Stimulated activated CD4-positive, alpha-beta T cell treated with anti-CD3 and anti-CD28 coated beads, TNF-alpha, amount 100 ng/mL, for 1 hour (primary cell): Measurements from ENCODE around the gene GAS2L3.
"Not testable (repeated sequence)": the region's sequence is repeated elsewhere in the genome, so short reads cannot be mapped to it uniquely, and the experiment has no call there.

ENCODE experiments used
- DNase-seq, 3 donors: peaks; one replicate each; pipeline ENCODE4 v3.0.0-alpha.2; 2020; ENCODE audit warnings: low read depth in 3 of 3, low spot score in 1 of 3

The GAS2L3 gene

DNA sequence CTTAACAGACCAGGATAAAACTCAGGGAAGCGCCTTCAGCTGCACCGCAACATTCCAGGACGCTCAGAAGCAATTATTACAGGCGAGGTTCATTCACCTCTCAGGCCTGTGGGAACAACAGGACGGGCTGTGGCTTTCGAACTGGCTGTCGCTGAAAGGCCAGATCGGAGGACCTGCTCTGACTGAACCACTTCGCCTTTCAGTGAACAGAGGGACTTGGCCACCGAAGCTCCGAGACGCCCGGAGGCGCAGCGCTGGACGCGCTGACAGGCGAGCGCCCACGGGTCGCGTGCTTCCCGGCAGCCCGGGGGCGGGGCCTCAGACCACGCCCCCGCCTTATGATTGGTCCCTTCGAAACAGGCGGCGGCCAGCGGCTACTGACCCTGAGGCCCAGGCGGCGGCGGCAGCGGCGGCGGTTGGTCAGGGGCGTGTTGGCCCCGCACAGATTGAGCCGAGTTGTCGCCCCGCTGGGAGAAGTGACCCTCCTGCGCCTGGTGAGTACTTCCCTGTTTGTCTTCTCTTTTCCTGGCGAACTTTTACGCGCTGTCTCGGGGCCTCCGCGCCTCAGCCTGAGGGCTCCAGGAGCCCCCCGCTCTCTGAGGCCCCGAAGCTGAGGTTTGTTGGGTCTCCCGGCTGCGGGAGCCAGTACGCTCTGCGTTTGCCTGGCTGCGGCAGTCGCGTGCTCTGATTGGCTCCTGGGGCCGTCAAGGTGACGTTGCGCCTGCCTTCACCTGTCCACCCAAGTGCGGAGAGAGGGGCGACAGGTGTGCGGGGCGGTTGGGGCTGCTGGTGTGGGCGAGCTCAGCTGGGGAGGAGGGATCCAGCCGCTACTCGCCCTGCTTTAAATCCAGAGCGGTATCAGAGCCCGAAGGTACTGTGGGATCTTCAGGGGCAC is at the start of gene GAS2L3:
TSS of gene GAS2L3 (plus strand) at position 393 of the 895 bp plus-strand sequence. CDS start 21,221 bp downstream, outside the sequence.
- DNase-seq: peak in 1 of 3 donors; percentile 38

DNA sequence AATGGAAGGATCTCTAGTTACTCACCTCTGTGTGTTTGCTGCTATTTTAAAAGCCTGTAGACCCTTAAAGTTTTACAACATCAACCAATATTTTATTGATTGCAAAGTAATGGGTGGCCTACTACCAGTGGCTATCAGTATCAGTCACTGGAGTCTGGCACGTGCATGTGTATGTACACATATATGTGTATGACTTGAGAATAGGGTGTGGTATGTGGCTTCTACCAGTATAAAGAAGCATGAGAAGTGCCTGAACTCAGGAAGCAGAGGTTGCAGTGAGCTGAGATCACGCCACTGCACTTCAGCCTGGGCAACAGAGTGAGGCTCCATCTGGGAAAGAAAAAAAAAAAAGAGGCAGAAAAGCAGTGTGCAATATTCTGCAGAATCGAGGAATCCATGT is 45.5 kb upstream of the GAS2L3 start:
- DNase-seq: no peak

DNA sequence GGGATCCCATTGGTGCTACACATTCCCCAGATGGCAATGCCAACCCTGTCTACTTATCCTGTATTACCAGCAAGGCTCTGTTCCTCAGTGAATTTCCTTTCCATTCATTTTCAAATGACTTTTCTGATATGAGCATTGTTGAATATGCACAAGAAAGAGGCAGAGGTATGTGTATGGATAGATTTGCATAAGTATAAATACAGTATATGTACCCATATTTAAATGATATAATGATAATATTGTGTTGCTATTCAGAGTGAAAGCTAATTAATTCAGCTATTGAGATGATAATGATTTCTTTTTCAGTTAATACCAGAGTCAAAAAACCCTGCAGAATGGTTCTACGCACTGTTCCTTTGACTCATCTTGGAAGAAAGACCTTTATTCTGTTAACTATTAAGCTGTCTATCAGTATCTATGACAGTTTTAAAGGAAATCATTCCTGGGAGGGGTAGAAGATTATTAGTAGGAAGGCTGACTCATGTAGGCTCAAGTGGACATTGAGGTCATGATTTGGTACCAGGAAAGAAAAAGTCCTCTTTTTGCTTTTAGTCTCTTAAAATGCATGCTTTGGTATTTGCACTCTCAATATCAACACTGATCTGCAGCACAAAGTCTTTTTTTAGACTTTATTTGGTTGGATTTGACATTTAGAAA is 44.9 kb upstream of the GAS2L3 start:
- no peak for DNase-seq

DNA sequence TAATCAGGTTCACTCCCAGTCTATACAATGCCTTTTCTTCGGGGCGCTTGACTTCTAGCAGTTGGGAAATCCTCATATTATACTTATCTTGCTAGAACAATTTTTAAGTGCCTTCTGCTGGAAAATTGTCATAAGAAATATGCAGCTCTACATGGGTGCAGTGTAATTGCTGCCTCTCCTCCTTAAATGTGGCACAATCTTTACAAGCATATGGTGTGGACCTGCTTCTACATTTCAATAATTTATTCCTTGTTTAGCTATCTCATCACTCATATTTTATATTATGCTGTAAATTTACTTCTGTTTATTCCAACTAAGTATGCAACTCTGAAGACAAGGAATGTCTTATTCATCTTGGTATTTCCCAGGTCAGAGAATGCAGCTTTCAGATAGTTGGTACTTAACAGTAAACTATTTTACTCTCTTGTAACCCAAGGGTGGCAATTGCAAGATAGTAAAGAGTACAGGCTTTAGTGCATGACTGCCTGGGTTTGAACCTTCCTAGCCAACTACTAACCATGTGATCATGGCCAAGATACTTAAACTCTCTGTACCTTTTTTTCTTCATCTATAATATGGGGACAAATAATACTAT is 43.6 kb upstream of the GAS2L3 start:
- DNase-seq: no peak

DNA sequence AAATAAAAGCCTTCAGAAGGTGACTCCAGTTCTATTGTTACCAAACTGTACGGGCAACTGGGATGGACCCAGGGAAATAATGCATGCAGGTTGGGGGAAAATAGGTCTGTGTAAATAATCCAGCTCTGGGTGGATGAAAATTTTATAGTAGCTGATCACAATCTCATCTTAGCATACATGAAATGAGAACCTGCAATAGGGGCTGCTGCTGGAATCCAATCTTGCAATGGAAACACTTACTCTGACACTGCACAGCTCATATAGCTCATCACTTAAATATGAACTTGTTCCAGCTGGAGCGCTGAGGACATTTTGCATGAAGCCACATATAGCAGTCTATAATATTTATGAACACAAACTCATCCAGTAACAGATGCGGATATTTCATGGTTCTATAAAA is 40.1 kb upstream of the GAS2L3 start:
- no peak for DNase-seq

DNA sequence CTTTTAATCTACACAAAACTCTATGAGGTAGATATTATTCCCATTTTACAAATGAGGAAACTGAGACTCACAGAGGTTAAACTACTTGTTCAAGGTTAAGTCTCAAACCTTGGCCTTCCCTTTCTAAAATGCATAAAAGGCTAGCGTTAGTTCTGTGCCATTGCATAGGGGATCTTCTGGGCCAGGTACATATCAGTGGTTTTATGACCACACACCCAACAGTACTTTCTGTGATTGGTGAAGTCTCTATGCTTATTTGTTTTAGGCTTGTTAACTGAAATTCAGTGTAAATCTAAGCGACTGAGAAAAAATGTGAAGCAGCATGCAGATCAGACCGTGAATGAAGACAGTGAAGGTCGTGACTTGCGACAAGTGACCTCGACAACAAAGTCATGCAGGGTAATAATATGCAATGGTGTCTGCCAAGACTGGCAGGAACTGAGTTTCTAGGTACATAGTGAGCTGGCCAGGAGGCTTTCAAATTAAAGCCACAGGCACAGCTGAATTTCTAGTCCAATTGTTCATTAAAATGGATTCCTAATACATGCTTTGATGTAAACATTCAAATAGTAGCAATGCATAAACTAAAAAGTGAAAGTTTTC is 38.8 kb upstream of the GAS2L3 start:
- DNase-seq: no peak

DNA sequence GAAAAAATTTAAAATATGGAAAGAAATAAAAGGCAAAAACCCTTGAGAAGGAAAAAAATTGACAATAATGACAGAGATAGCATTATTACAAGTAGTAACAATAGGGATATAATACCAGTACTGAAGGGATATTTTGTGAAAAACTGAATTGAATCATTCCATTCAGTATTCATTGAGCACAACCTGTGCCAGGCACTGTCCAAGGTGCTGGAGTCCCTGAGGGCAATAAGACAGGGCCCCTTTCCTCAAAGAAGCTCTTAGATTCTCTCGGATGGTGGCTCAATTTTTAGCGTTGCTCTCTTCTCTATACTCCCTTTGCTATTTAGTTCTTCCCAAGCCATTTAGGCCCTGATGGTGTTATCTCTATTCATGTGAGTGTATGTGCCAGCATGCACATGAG is 34.3 kb upstream of the GAS2L3 start:
- DNase-seq: no peak

DNA sequence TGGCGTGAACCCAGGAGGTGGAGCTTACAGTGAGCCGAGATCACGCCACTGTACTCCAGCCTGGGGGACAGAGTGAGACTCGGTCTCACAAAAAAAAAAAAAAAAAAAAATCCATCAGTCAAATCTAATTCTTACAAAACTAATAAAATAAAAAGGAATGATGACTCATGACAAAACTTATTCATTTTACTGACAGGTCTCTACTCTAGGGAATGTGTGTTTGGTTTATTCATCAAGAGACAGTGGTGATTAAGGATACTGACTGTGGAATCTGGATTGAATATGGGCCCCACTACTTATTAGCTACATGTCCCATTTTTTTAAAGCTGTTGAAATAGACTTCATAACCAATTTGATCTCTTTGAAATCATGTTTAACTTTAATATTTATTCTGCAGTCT is 29.3 kb upstream of the GAS2L3 start:
- no peak for DNase-seq

DNA sequence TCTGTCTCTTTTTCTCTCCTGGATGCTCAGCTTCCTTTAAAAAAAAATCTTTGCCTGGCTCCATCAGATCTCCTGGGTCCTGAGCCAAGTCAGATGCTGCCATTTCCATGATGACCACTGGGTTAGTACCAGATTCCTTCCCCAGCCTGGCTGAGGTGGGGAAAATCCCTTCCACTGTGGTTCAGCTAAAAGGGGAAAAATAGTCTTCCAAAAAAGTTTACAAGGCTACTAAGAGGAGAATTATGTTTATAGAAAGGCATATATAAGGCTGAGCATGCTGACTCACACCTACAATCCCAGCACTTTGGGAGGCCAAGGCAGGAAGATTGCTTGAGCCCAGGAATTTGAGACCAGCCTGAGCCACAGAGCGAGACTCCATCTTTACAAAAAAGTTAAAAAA is 28.4 kb upstream of the GAS2L3 start:
- no peak for DNase-seq

DNA sequence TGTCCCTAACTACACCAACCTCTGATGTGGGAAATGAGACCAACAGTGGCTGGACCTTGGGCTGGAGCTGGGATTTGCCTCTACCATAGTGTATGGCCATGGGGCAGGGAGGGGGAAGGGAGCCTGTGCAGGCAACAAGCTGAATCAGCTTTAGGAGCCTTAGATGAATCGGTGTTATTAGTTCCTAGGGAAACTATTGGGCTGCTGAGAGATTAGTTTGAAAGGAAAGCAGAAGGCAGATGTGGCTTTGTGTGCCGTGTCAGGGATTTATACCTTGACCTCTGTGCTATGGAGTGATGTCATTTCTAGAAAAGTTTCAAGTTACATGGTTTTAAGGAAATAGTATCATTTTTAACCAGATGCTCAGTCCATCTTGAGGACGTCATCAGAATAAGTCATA is 19.5 kb upstream of the GAS2L3 start:
- no peak for DNase-seq

DNA sequence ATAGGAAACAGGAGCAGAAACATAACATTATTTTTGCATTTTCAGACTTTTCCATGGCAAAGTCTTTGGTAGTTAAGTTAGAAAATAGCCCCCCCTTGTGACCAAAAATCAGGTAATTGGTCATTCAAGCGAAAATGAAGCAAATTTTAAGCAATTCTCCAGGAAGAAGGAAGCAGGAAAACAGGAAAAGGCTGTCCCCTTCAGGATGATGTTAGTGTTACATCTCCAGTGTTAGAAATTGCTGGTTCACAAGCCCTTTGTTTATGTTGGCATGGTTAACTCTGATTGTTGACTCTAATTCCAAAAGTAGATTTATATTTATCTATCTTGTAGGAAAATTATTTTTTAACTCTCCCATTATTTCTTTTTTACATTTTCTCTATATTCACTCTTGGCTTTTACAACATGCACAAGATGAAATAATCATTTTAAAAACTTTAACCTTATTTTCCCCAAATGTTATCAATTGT is 18.8 kb upstream of the GAS2L3 start:
- no peak for DNase-seq

DNA sequence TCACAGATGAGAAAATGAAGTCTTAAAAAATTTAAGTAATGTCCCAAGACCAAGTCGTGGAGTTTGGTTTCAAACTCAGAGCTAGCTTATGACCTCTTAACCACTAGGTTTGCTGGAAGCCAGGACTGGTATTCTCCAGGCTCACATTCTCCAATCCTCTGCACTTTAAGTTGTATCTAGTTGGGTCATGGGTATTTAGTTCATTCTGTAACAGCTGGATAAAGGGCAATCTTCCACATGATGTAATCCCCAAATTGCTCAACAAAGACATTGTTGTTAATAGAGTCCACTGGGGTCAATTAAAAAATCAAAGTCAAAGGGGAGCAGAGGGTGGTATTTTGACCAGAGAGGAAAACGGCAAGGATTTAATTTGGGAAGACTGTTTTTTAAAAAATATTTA is 17.8 kb upstream of the GAS2L3 start:
- DNase-seq: no peak

DNA sequence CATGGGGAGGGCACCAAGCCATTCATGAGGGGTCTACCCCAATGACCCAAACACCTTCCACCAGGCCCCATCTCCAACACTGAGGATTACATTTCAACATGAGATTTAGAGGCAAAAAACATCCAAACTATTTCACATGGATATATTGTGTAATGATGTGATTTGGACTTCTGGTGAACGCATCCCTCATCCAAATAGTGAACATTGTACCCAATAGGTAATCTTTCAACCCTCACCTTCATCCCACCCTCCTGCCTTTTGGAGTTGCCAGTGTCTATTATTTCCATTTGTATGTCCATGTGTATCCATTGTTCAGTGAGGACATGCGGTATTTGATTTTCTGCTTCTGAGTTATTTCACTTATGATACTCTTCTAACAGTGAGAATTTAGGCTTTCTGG is 16.1 kb upstream of the GAS2L3 start:
- no peak for DNase-seq

DNA sequence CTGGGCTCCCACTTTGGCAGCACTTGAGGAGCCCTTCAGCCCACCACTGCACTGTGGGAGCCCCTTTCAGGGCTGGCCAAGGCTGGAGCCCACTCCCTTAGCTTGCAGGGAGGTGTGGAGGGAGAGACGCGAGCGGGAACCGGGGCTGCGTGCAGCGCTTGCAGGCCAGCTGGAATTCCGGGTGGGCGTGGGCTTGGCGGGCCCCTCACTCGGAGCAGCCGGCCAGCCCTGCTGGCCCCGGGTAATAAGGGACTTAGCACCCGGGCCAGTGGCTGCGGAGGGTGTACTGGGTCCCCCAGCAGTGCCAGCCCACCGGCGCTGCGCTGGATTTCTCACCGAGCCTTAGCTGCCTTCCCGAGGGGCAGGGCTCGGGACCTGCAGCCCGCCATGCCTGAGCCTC is 14.2 kb upstream of the GAS2L3 start:
- not testable (repeated sequence) for DNase-seq

DNA sequence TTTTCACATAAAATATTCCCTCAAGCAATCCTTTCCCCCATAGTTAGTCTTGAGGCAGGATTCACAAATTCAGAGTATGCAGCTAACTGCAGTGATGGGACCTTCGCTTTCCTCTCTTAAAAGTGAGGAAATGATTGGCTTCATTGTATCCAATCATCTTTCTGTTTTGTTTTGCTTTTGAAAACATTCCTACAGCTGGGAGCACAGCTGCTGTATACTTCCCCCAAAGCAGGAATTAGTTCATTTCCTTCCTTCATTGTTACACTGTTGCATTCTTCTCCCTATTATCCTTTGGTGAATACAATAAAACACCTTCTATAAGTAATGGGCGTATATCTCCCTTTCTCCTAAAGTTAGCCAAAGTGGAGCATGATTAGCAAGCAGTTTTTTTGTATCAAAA is 9.4 kb upstream of the GAS2L3 start:
- no peak for DNase-seq

DNA sequence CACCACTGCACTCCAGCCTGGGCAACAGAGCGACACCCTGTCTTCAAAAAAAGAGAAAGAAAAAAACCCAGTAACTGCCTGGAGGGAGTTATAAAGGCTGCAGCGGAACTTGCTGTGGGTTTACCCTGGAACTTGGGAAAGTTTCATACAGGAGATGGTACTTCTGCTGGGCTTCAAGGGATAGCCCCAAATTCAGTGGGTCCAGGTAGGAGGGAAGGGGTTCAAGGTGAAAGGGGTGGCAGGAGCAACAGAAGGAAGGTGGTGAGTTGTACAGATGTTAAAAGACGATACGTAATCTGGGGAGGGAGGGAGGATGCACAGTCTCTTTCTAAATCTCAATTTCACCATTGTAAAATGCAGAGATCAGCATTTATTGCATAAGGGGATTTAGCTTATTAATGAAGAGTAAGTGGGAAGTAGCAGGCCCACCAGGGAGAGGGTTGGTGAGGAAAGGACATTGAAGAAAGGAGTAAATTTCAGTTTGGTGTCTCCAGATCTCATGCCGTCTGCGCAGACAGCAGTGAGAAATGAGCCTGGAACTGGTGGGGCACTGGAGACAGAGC is 8.5 kb upstream of the GAS2L3 start:
- no peak for DNase-seq

DNA sequence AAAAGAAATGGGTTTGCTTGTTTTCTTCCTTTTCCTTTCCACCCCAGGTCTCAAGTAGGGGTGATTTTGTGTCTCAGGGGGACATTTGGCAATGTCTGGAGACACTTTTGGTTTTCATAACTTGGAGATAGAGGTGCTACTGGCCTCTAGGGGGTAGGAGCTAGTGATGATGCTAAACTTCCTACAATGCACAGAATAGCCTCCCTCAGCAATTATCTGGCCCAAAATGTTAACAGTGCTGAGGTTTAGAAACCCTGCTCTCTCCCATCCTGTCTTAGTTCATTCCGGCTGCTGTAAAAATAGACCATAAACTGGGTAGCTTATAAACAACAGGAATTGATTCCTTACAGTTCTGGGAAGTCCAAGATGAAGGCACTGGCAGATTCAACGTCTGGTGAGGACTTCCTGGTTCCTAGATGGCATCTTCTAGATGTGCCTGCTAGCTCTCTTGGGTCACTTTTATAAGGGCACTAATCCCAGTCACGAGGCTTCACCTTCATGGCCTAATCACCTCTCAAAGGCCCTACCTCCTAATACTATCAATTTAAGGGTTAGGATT is 7.4 kb upstream of the GAS2L3 start:
- DNase-seq: no peak

DNA sequence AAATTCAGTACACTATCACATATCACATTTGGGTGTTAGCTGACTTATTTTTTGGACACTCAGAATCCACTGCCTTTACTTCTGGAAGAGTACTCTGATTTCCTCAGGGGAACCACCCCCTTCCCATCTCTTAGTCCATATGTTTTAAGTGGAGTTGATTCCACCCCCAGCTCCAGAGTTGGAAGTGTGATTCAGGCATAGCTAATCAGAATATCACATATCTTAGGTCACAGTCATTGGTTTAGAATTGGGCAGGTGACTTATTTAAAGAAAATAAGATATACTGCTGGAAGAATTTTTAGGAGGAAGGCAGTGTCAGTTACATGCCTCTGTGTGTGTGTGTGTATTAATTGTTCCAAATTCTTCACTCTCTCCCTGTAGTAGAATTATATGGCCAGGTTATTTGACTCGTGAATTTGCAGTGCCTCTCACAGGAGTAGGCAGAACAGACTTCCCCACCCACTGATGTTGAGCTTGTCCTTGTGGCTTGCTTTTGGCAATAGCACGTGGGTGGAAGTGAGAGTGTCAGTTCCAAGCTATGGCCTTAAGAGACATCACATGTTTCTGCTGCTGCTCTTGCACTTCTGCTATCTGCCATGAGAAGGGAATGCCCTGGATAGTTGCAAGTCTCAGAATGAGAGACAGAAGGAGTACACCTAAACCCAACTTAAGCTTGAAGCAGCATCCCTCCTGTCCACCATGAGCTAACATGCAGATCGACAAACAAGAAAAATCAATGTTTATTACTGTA is 6.4 kb upstream of the GAS2L3 start:
- no peak for DNase-seq

DNA sequence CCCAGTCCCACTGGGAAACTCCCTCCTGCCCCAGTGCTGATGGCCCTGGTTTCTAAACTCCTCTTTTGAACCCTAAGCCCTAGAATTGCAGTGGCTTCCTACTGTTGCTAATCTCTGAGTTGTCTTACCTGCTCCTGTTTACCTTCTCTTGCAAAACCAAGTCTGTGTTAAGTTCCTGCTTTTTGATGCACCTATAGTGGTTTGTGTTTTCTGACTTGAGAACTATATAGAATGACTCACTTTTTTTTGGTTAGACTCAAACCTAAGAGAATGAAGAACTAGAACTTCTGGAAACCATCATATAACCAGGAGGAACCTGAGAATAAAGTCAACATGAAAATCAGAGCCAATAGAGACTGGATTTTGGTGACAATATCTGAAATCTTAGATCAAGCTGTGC is 5.5 kb upstream of the GAS2L3 start:
- no peak for DNase-seq

DNA sequence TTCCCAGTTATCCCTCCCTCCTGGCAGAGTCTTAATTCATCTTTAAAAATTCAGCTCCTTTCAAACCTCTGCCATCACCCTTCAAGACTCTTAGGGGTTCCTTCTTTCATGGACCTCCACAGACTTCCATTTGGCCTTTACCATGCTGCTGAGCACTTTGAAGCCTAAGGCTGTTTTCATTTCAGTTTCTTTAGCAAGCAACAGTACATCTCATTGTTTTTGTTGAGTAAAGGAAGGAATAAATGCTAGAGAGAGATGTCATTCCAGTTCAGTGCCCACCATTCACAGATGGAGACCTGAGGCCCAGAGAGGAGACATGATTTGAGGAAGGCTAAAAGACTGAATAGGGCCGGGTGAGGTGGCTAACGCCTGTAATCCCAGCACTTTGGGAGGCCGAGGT is 1.3 kb upstream of the GAS2L3 start:
- no peak for DNase-seq
